ENCODE results near the gene ZIC4.

The ZIC4 gene

GRCh38 chr3:147406028-147406931, at the start of gene ZIC4:
Gene ZIC4 (minus strand): TSS chr3:147406543. CDS start chr3:147402797, 3,746 bp downstream.
- DNase-seq: no peak

- no peak for DNase-seq
These were observed 43.3 kb upstream of the ZIC4 start for GRCh38 chr3:147449669-147450068.

- no peak for DNase-seq
These were observed 40.9 kb upstream of the ZIC4 start for GRCh38 chr3:147447224-147447623.

- no peak for DNase-seq
These were observed 25.4 kb upstream of the ZIC4 start for GRCh38 chr3:147431751-147432150.

GRCh38 chr3:147428754-147429153, 22.4 kb upstream of the ZIC4 start:
- DNase-seq: no peak

GRCh38 chr3:147428326-147428725, 22.0 kb upstream of the ZIC4 start:
- DNase-seq: no peak

GRCh38 chr3:147427746-147428145, 21.4 kb upstream of the ZIC4 start:
- DNase-seq: no peak

GRCh38 chr3:147426931-147427330, 20.6 kb upstream of the ZIC4 start:
- DNase-seq: no peak

- DNase-seq: no peak
These were observed 19.1 kb upstream of the ZIC4 start for GRCh38 chr3:147425388-147425850.

GRCh38 chr3:147424581-147425387, 18.4 kb upstream of the ZIC4 start:
- DNase-seq: no peak

GRCh38 chr3:147423798-147424580, 17.6 kb upstream of the ZIC4 start:
- DNase-seq: no peak

GRCh38 chr3:147423537-147423797, 17.1 kb upstream of the ZIC4 start:
- DNase-seq: no peak

- no peak for DNase-seq
These were observed 16.5 kb upstream of the ZIC4 start for GRCh38 chr3:147422601-147423536.

GRCh38 chr3:147422196-147422595, 15.9 kb upstream of the ZIC4 start:
- DNase-seq: no peak

- no peak for DNase-seq
These were observed 15.0 kb upstream of the ZIC4 start for GRCh38 chr3:147421184-147421912.

GRCh38 chr3:147420353-147421183, 14.2 kb upstream of the ZIC4 start:
- DNase-seq: no peak

GRCh38 chr3:147419781-147420224, 13.5 kb upstream of the ZIC4 start:
- no peak for DNase-seq

- DNase-seq: no peak
These were observed 12.7 kb upstream of the ZIC4 start for GRCh38 chr3:147418808-147419701.

- no peak for DNase-seq
These were observed 12.0 kb upstream of the ZIC4 start for GRCh38 chr3:147418371-147418781.

Measured in CD4-positive, alpha-beta T cell treated with Interleukin-15 for 1 hour (primary cell).